MV-4-11 (cell line): Measurements from ENCODE around the gene NDUFS5.
"Not testable (repeated sequence)": the region's sequence is repeated elsewhere in the genome, so short reads cannot be mapped to it uniquely, and the experiment has no call there.

Source experiments
- DNase-seq: peaks from one replicate; lab custom pipeline; 2025; lab: John Stamatoyannopoulos, UW

Gene NDUFS5

DNA sequence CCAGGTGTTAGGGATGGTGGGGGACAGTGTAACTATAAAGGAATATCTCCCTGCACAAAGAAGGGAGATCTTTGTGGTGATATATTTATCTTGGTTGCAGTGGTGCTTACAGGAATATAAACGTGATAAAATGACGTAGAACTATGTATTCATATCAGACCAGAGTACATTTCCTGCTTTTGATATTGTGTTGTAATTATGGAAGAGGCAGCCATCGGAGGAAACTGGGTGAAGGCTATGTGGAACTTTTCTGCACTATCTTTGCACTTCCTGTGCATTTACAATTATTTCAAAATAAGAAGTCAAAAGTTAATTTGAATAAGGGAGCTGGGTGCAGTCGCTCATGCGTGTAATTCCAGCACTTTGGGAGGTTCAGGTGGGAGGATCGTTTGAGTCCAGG, 37.6 kb downstream of the NDUFS5 start:
- DNase-seq = peak; percentile 22

DNA sequence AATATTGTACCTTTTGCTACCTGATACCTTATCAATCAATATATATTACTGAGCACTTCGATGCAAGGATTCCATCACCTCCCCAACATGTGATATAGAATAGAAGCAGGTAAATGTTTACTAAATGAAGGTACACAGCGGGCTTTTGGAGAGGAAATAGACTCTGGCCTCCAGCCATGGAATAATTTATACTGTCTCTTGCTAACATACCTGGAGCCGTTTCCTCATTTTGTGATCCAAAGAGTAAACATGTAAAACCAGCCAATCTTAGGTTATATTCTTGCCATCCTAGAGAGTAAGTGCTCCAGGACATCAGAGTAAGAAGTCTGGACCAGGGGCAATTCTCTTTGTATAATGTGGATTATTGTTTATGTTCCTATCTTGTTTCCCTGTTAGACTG, 39.4 kb downstream of the NDUFS5 start:
- DNase-seq = no peak

DNA sequence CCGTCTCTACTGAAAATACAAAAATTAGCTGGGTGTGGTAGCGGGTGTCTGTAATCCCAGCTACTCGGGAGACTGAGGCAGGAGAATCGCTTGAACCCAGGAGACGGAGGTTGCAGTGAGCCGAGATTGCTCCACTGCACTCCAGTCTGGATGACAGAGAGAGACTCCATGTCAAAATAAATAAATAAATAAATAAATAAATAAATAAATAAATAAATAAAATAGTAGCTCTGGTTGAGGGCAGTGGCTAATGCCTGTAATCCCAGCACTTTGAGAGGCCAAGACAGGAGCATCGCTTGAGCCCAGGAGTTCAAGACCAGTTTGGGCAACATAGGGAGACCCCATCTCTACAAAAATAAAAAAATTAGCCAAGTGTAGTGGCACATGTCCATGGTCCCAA, 42.1 kb downstream of the NDUFS5 start:
- DNase-seq = not testable (repeated sequence)

DNA sequence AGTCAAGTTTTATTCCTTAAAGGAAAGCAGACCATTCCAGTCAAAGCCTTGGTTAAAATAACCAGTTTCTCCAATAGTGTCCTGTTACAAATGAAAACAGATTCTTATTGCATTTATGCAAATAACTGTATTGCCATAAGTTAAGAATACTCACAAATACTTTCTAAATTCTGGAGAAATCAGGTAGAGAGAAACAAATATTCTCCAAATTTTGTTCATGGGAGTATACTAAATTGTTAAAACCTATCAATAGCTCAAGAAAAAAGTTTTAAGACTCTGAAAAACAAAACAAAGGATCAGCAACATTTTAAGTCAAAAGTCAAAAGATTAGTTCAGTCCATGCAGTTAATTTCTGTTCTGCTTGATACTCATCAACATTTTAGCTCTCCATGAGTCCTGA, 45.4 kb downstream of the NDUFS5 start:
- not testable (repeated sequence) for DNase-seq

GRCh38 chr1:39076127-39076798, 50.1 kb downstream of the NDUFS5 start:
- DNase-seq = no peak

- no peak for DNase-seq
Measured at GRCh38 chr1:39076799-39077148, 50.6 kb downstream of the NDUFS5 start.

DNA sequence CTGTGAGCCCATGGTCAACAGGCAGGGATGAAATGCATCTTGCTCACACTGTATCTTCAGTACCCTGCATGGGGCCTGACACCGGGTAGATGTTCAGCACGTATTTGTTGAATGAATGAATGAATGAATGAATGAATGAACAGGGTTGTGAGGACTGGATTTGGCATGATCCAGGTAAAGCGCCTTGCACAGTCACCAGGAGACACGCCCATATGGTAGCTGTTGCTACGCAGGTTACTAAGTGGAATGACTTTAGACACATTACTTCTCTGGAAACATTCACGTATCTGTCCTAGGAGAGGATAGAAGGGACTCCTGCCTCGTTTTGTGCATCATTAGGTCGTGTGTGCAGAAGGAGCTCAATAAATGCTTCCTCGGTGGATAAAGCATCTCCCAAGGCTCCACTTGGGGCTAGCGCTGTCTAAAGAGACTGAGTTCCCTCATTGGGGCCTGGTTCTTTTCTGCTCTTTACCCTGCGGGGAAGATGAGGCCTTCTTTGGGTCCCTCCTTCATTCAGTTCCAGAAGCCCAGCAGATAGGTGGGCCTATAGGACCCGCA, 54.2 kb downstream of the NDUFS5 start:
- no peak for DNase-seq

DNA sequence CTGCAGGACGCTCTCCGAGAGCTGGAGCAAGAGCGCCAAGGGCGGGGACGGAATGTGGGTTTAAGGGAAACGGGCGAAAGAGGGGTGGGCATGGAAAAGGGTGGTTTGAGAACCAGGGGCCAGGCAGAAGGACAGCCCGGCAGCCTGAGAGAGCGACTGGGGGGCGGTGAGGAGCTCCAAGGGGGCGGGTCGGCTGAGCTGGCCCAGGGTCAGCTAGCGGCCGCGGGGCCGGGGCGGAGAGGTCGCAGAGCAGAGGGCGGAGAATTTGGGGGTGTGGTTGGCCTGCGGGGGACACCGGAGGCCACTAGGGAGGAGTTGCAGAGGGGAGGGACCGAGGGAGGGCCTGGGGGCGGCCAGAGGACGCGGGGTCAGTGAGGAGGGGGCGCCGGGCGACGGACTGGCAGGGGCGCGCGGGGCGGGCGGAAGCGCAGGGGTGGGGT, 54.7 kb downstream of the NDUFS5 start:
- no peak for DNase-seq

GRCh38 chr1:39081271-39082009, 55.3 kb downstream of the NDUFS5 start:
- DNase-seq = no peak

DNA sequence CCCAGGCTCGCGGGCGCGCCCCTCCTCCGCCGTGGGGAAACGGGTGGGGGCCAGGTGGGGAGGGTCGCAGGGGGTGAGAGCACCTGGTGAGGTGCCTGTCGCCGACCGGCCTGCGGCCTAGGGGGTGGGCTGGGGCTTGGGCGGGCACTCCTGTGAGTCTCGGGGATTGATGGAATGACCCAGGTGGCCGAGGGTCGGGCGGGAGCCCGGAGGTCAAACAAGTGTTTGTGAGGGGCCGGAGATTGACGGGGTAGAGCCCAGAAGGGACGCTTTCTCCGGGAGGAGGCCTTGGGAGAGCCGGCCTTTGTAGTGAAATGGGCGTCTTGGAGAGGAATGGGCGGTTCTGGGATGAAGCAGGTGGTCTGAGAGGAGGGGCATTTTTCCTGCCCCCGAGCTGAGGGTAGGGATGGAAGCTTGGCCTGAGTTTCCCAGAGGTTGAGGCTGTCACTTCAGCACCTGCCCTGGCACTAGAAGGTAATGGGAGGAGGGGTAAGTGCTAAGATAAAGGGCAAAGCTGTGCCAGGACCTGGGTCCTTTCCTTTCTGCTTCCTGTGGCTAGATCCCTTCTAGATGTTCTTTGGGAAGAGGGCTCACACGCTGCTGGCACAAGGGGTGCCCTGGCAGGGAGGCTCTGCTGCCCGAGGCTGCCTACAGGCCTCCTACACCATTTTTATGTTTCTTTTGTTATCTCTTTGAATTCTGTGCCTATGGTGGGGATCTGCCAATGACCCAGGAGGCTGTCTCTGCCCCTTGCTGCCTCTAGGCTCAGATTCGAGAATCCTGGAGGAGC, 56.1 kb downstream of the NDUFS5 start:
- no peak for DNase-seq

DNA sequence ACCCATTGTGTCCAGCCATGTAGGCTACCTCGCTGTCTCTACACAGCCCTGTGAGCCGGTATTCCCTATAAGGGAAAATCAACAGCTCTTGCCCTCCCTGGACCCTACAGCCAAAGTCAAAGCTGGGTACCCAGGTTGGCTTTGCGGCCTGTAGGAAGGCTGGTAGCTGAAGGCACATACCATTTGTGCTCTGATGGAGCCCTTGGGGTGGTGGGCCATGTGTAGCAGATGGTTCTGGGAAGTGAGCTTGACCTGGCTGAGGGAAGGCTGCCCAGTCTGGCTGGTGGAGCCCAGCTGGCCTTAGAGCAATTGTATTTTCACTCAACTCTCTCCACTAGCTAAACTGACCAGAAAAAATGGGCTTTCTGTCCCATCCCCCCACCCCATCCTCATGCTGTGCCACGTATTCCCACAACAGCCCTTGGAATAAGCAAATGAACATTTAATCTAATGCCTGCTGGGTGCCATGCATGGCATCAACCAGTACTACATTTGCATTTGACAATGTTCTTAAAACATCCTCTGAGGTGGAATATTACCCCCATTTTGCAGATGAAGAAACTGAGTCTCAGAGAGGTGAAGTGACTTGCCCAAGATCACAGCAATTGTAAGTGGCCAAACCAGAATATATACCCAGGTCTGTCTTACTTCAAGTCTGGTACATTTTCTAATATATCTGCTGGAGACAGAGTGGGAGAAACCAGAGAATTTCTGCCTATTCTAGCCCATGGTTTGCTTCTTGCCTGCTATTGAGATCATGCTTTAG, 56.8 kb downstream of the NDUFS5 start:
- no peak for DNase-seq

GRCh38 chr1:39084191-39084590, 58.0 kb downstream of the NDUFS5 start:
- no peak for DNase-seq
